A549 (cell line): Measurements from ENCODE around the gene ABCA2.

ENCODE experiments used
- FOSB ChIP-seq: fragments of 250-450 bp; sonication (Bioruptor Pico); IDR thresholded peaks from 2 replicates; pipeline ENCODE4 v1.5.0; 2020; ENCODE audit warnings: mild to moderate bottlenecking, moderate library complexity
- JUN ChIP-seq, 2 experiments: fragments of >200 bp; sonication (Bioruptor Twin); formaldehyde crosslinking; IDR thresholded peaks; 2 replicates in 1 of 2; 3 replicates in 1 of 2; pipeline ENCODE4 v1.6.1; 2016 to 2017
- NFE2L2 ChIP-seq: fragments of 150-350 bp; conservative IDR thresholded peaks from 2 replicates; pipeline ENCODE4 v1.6.1; 2014; ENCODE audit warnings: low read length
- POLR2A ChIP-seq: IDR thresholded peaks from 2 replicates; pipeline ENCODE4 v1.6.1; 2012; ENCODE audit warnings: mild to moderate bottlenecking, low read length
- RAD21 ChIP-seq, 2 experiments: fragments of >200 bp in 1 of 2; sonication (Bioruptor Twin) in 1 of 2; formaldehyde crosslinking in 1 of 2; IDR thresholded peaks in 1 of 2; conservative IDR thresholded peaks in 1 of 2; 2 replicates in 1 of 2; 3 replicates in 1 of 2; pipeline ENCODE4 v1.6.1; 2012 to 2018; ENCODE audit warnings: inconsistent platforms in 1 of 2
- RFX5 ChIP-seq: fragments of 450-650 bp; IDR thresholded peaks from 2 replicates; pipeline ENCODE4 v1.7.1; 2014; ENCODE audit warnings: antibody characterized with exemption, mild to moderate bottlenecking, moderate library complexity
- TF ChIP-seq, protein P1 (sequence below): fragments of >200 bp; sonication (Bioruptor Twin); formaldehyde crosslinking; IDR thresholded peaks from 3 replicates; pipeline ENCODE4 v1.5.1; 2016
- TF ChIP-seq, protein P2 (sequence below): IDR thresholded peaks from 2 replicates; pipeline ENCODE4 v1.6.1; 2012

DNA sequence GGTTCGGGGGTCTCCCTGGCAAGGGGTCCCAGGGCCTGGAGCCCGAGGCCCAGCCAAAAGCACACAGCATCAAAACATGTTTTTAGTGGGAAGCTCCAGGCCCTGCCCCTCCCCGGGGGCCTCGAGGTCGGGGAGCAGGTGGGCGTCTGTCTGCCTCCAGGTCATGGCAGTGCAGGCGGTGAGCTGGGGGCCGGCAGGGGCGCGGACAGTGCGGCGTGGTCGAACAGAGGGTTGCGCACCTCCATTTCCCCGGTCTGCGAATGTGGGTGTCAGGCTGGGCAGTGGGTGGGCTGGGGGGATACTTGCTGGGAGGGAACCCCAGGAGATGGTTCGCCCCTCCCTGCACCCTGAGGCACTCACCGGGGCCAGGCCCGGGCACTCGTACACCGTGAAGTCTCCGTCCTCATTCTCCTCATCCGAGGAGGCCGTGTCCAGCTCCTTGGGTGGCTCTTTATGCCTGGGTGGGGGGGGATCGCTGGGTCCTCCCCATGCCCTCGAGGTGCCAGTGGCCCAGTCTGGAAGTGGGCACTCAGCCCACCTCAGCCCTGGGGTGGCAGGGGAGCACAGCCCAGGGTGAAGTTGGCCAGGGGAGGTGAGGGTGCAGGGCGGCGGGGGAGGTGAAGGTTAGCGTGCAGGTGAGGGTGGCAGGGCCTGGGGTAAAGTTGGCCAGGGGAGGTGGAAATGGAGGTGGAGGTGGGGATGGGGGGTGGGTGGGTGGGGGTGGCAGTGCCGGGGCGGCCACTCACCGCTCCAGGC lies 11.8 kb upstream of the ABCA2 start:
- TF ChIP-seq, protein P1, sequence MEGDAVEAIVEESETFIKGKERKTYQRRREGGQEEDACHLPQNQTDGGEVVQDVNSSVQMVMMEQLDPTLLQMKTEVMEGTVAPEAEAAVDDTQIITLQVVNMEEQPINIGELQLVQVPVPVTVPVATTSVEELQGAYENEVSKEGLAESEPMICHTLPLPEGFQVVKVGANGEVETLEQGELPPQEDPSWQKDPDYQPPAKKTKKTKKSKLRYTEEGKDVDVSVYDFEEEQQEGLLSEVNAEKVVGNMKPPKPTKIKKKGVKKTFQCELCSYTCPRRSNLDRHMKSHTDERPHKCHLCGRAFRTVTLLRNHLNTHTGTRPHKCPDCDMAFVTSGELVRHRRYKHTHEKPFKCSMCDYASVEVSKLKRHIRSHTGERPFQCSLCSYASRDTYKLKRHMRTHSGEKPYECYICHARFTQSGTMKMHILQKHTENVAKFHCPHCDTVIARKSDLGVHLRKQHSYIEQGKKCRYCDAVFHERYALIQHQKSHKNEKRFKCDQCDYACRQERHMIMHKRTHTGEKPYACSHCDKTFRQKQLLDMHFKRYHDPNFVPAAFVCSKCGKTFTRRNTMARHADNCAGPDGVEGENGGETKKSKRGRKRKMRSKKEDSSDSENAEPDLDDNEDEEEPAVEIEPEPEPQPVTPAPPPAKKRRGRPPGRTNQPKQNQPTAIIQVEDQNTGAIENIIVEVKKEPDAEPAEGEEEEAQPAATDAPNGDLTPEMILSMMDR, result no peak
- TF ChIP-seq RFX5 (no peak), FOSB (CRISPR knock-in tag) (no peak), NFE2L2 (no peak), POLR2A (no peak), RAD21 (conservative IDR thresholded peaks at IDR 0.05 in 1 of 2, IDR thresholded peaks at IDR 0.05 in 1 of 2) (no peak), JUN (IDR thresholded peaks at IDR 0.05) (no peak)
- TF ChIP-seq, protein P2, sequence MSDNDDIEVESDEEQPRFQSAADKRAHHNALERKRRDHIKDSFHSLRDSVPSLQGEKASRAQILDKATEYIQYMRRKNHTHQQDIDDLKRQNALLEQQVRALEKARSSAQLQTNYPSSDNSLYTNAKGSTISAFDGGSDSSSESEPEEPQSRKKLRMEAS, result no peak
